DOHH2 (cell line): ENCODE measurements around the gene DIP2C.

Experiments used
- H3F3A ChIP-seq: fragments of 200-600 bp; sonication (generic), shearing (Covaris generic); 2 replicates; pipeline ENCODE4 v1.6.0; 2016; ENCODE audit warnings: antibody characterized with exemption, mild to moderate bottlenecking; ENCODE audit not compliant: control insufficient read depth, insufficient read depth
- H3K27ac ChIP-seq: fragments of 200-600 bp; sonication (generic); 2 replicates; pipeline ENCODE4 v1.5.1; 2014; ENCODE audit warnings: low read depth, mild to moderate bottlenecking, low read length, moderate library complexity
- H3K27me3 ChIP-seq: fragments of 200-600 bp; sonication (generic); 2 replicates; pipeline ENCODE4 v1.6.1; 2014; ENCODE audit warnings: mild to moderate bottlenecking, low read length, mixed read lengths; ENCODE audit not compliant: control insufficient read depth
- H3K36me3 ChIP-seq: fragments of 200-600 bp; sonication (generic); 2 replicates; pipeline ENCODE4 v1.6.1; 2014; ENCODE audit warnings: mild to moderate bottlenecking, low read length, moderate library complexity, mixed read lengths; ENCODE audit not compliant: control insufficient read depth
- H3K4me1 ChIP-seq: fragments of 200-600 bp; sonication (generic); 2 replicates; pipeline ENCODE4 v1.6.1; 2014; ENCODE audit warnings: mild to moderate bottlenecking, low read length, mixed read lengths; ENCODE audit not compliant: control insufficient read depth
- H3K4me2 ChIP-seq: fragments of 200-600 bp; sonication (generic); 2 replicates; pipeline ENCODE4 v1.6.0; 2014; ENCODE audit warnings: mild to moderate bottlenecking, low read length, moderate library complexity
- H3K4me3 ChIP-seq: fragments of 200-600 bp; sonication (generic); 2 replicates; pipeline ENCODE4 v1.5.1; 2014; ENCODE audit warnings: mild to moderate bottlenecking, low read length, mixed read lengths
- H3K79me2 ChIP-seq: fragments of 200-600 bp; sonication (generic); 2 replicates; pipeline ENCODE4 v1.6.1; 2014; ENCODE audit warnings: mild to moderate bottlenecking, low read length, mixed read lengths; ENCODE audit not compliant: control insufficient read depth
- H3K9me2 ChIP-seq: fragments of 200-600 bp; sonication (generic); replicated peaks from 2 replicates; pipeline ENCODE4 v1.6.1; 2014; ENCODE audit warnings: mild to moderate bottlenecking, low read length, mixed read lengths; ENCODE audit not compliant: control insufficient read depth
- H3K9me3 ChIP-seq: fragments of 200-600 bp; sonication (generic); 2 replicates; pipeline ENCODE4 v1.6.1; 2014; ENCODE audit warnings: antibody characterized with exemption, low read length, mixed read lengths; ENCODE audit not compliant: control insufficient read depth, insufficient read depth
- H4K20me1 ChIP-seq: fragments of 200-600 bp; sonication (generic); 2 replicates; pipeline ENCODE4 v1.6.0; 2014; ENCODE audit warnings: low read depth, mild to moderate bottlenecking, antibody characterized with exemption, low read length, moderate library complexity; ENCODE audit not compliant: control insufficient read depth, insufficient read depth
- CTCF ChIP-seq: fragments of 200-600 bp; sonication (generic); IDR thresholded peaks from one replicate; pipeline ENCODE4 v1.5.1; 2014; ENCODE audit warnings: antibody characterized with exemption, mild to moderate bottlenecking, low read depth, low read length; ENCODE audit not compliant: poor library complexity, severe bottlenecking
- EZH2phosphoT487 ChIP-seq: fragments of 200-600 bp; sonication (generic); IDR thresholded peaks from 2 replicates; pipeline ENCODE4 v1.6.1; 2017; ENCODE audit warnings: borderline replicate concordance, mild to moderate bottlenecking, antibody characterized with exemption, low read length, moderate library complexity, mixed read lengths

The DIP2C gene

GRCh38 chr10:572696-573095, 116.8 kb downstream of the DIP2C start:
- H3K9me3 ChIP-seq, result peaks cover 3% of the 10 kb centered on the region; the same call in 1 of the 2 replicates
- H3K4me2 ChIP-seq, result no peak overlapping the region
- H3K27ac ChIP-seq, result no peak overlapping the region
- H3K27me3 ChIP-seq, result no peaks in the 10 kb centered on the region
- no peaks in the 10 kb centered on the region for H3K79me2 ChIP-seq
- no peak for TF ChIP-seq EZH2phosphoT487
- no peak for TF ChIP-seq CTCF
- peaks cover 11% of the 10 kb centered on the region for H3K4me1 ChIP-seq
- no peaks in the 10 kb centered on the region for H3K36me3 ChIP-seq
- H3K4me3 ChIP-seq, result no peak overlapping the region
- no peaks in the 10 kb centered on the region for H3F3A ChIP-seq
- H3K9me2 ChIP-seq, result no peaks in the 10 kb centered on the region
- H4K20me1 ChIP-seq, result no peaks in the 10 kb centered on the region

GRCh38 chr10:571688-572451, 117.6 kb downstream of the DIP2C start:
- H3K27ac ChIP-seq, result no peak overlapping the region
- no peaks in the 10 kb centered on the region for H3K27me3 ChIP-seq
- no peaks in the 10 kb centered on the region for H3K36me3 ChIP-seq
- H3K79me2 ChIP-seq, result no peaks in the 10 kb centered on the region
- no peak overlapping the region for H3K4me2 ChIP-seq
- H3K4me3 ChIP-seq, result no peak overlapping the region
- peaks cover 11% of the 10 kb centered on the region for H3K4me1 ChIP-seq
- no peaks in the 10 kb centered on the region for H3F3A ChIP-seq
- no peaks in the 10 kb centered on the region for H3K9me2 ChIP-seq
- TF ChIP-seq EZH2phosphoT487 (no peak), CTCF (no peak)
- peaks cover 3% of the 10 kb centered on the region; the same call in 1 of the 2 replicates for H3K9me3 ChIP-seq
- no peaks in the 10 kb centered on the region for H4K20me1 ChIP-seq

- TF ChIP-seq CTCF (no peak), EZH2phosphoT487 (no peak)
- peaks cover 16% of the 10 kb centered on the region for H3K4me1 ChIP-seq
- H3K4me3 ChIP-seq, result no peak overlapping the region
These were observed 118.3 kb downstream of the DIP2C start for GRCh38 chr10:571166-571565.

More at GRCh38 chr10:571166-571565, 118.3 kb downstream of the DIP2C start:
- Histone ChIP-seq H3K9me3 (peaks cover 3% of the 10 kb centered on the region; the same call in 1 of the 2 replicates), H3F3A (no peaks in the 10 kb centered on the region), H3K27ac (no peak overlapping the region), H3K79me2 (no peaks in the 10 kb centered on the region), H3K4me2 (no peak overlapping the region), H4K20me1 (no peaks in the 10 kb centered on the region), H3K27me3 (no peaks in the 10 kb centered on the region), H3K36me3 (no peaks in the 10 kb centered on the region), H3K9me2 (no peaks in the 10 kb centered on the region)
